ENCODE measurements around the gene ARHGEF16. TPM values are rescaled to one million over a fixed set of nuclear protein-coding genes. Genes with fewer than 3 reads are reported as not detected.

ARHGEF16 gene
- total RNA-seq, 1 experiment from 2014 or later, result 10.1 TPM

DNA sequence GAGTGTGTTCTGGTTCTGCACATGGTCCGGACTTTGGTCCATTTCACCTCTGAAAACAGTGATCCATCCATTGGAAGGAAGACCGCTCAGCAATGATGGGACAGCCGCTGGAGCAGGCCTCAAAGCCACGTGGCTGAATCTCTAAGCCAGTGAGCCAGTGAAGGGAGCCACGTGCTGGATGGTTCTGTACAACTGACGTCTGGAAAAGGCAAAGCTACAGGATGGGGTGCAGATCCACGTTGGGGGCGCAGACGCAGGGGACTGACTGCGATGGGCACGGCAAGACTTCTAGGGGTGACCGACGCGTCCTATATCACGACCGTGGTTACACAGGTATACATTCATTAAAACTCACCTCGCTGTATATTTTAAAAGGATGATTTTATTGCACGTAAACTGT, 10.2 kb upstream of the ARHGEF16 start:
- ChIA-PET CTCF (interaction anchor here (0.6 to 0.9 kb wide), 2 partner anchors 9 to 10 kb away, joined by 3 to 4 read pairs; no protein-coding TSS in a partner anchor), POLR2A (no interaction called here)
- no peaks in the 10 kb centered on the region for H3K4me1 ChIP-seq (ENCODE audit: control insufficient read depth, insufficient read depth, low read length)
- no peak overlapping the region for H3K27ac ChIP-seq (ENCODE audit: low read length)
- H3K4me3 ChIP-seq (ENCODE audit: low read depth in 2 of 2, low read length in 2 of 2), result no peak overlapping the region
- DNase-seq (ENCODE audit: low read depth, low spot score) (no peak), ATAC-seq (no peak)
- no peaks in the 10 kb centered on the region for H3K36me3 ChIP-seq (ENCODE audit: control insufficient read depth, insufficient read depth, low read length)
- BruUV-seq (replicated peaks), result no TSS peak
- intact Hi-C loops (cut with micrococcal nuclease; ENCODE audit: unreplicated experiment) (no loop called here), in situ Hi-C loops (cut with HindIII; ENCODE audit: low pct_unique_long_range_greater_than_20kb, low sequenced_read_pairs) (no loop called here)
- H3K27me3 ChIP-seq (ENCODE audit: control insufficient read depth, insufficient read depth, low read length), result no peaks in the 10 kb centered on the region; the same call in none of the 2 replicates
- no peaks in the 10 kb centered on the region for H3K9me3 ChIP-seq (ENCODE audit: control insufficient read depth, insufficient read depth, low read depth, low read length)
- TF ChIP-seq, protein P1, sequence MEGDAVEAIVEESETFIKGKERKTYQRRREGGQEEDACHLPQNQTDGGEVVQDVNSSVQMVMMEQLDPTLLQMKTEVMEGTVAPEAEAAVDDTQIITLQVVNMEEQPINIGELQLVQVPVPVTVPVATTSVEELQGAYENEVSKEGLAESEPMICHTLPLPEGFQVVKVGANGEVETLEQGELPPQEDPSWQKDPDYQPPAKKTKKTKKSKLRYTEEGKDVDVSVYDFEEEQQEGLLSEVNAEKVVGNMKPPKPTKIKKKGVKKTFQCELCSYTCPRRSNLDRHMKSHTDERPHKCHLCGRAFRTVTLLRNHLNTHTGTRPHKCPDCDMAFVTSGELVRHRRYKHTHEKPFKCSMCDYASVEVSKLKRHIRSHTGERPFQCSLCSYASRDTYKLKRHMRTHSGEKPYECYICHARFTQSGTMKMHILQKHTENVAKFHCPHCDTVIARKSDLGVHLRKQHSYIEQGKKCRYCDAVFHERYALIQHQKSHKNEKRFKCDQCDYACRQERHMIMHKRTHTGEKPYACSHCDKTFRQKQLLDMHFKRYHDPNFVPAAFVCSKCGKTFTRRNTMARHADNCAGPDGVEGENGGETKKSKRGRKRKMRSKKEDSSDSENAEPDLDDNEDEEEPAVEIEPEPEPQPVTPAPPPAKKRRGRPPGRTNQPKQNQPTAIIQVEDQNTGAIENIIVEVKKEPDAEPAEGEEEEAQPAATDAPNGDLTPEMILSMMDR (IDR thresholded peaks at IDR 0.05), result no peak
- no peak for TF ChIP-seq POLR2AphosphoS5 (IDR thresholded peaks at IDR 0.05; ENCODE audit: low read depth, low read length)
- no peak for TF ChIP-seq TCF7L2 (IDR thresholded peaks at IDR 0.05; ENCODE audit: low read depth, low read length)

DNA sequence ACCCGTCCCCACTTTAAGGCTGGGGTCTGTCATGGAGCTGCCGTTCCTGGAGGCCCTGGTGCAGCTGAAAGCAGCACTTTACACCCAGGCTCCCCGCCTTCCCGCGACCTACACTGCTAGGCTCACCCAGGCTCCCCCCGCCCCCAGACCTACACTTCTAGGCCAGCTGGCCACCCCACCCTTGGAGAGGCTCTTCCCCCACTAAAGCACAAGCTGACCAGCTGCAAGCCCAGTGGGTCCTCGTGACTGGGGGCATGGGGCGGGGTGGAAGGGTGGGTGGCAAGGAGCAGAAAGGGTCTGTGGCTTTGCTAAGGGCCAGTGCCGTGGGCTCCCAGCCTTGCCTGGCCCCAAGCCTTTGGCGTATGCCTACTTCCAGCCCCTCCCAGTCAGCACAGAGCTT, 9.7 kb upstream of the ARHGEF16 start:
- DNase-seq (ENCODE audit: low read depth, low spot score) (no peak), ATAC-seq (no peak)
- Histone ChIP-seq H3K4me3 (ENCODE audit: low read depth in 2 of 2, low read length in 2 of 2) (no peak overlapping the region), H3K9me3 (ENCODE audit: control insufficient read depth, insufficient read depth, low read depth, low read length) (no peaks in the 10 kb centered on the region), H3K27me3 (ENCODE audit: control insufficient read depth, insufficient read depth, low read length) (no peaks in the 10 kb centered on the region; the same call in none of the 2 replicates), H3K27ac (ENCODE audit: low read length) (no peak overlapping the region), H3K4me1 (ENCODE audit: control insufficient read depth, insufficient read depth, low read length) (no peaks in the 10 kb centered on the region), H3K36me3 (ENCODE audit: control insufficient read depth, insufficient read depth, low read length) (no peaks in the 10 kb centered on the region)
- TF ChIP-seq TCF7L2 (IDR thresholded peaks at IDR 0.05; ENCODE audit: low read depth, low read length), result no peak
- no peak for TF ChIP-seq SIN3A (IDR thresholded peaks at IDR 0.05; ENCODE audit: borderline replicate concordance, insufficient read depth, low read depth, low read length)
- TF ChIP-seq, protein P2, sequence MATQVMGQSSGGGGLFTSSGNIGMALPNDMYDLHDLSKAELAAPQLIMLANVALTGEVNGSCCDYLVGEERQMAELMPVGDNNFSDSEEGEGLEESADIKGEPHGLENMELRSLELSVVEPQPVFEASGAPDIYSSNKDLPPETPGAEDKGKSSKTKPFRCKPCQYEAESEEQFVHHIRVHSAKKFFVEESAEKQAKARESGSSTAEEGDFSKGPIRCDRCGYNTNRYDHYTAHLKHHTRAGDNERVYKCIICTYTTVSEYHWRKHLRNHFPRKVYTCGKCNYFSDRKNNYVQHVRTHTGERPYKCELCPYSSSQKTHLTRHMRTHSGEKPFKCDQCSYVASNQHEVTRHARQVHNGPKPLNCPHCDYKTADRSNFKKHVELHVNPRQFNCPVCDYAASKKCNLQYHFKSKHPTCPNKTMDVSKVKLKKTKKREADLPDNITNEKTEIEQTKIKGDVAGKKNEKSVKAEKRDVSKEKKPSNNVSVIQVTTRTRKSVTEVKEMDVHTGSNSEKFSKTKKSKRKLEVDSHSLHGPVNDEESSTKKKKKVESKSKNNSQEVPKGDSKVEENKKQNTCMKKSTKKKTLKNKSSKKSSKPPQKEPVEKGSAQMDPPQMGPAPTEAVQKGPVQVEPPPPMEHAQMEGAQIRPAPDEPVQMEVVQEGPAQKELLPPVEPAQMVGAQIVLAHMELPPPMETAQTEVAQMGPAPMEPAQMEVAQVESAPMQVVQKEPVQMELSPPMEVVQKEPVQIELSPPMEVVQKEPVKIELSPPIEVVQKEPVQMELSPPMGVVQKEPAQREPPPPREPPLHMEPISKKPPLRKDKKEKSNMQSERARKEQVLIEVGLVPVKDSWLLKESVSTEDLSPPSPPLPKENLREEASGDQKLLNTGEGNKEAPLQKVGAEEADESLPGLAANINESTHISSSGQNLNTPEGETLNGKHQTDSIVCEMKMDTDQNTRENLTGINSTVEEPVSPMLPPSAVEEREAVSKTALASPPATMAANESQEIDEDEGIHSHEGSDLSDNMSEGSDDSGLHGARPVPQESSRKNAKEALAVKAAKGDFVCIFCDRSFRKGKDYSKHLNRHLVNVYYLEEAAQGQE (IDR thresholded peaks at IDR 0.05; ENCODE audit: insufficient read depth in 1 of 2, low read depth in 2 of 2, low read length in 1 of 2), result no peak
- no peak for TF ChIP-seq POLR2AphosphoS5 (IDR thresholded peaks at IDR 0.05; ENCODE audit: low read depth, low read length)
- TF ChIP-seq, protein P1 (IDR thresholded peaks at IDR 0.05), result no peak
- ChIA-PET POLR2A (interaction anchor here (0.6 kb wide), 1 partner anchor 351 kb away, joined by 6 read pairs; no protein-coding TSS in a partner anchor), CTCF (interaction anchor here (0.6 to 0.7 kb wide), 2 partner anchors 9 to 111 kb away, joined by 3 read pairs; no protein-coding TSS in a partner anchor)
- intact Hi-C loops (cut with micrococcal nuclease; ENCODE audit: unreplicated experiment), result no loop called here
- in situ Hi-C loops (cut with HindIII; ENCODE audit: low pct_unique_long_range_greater_than_20kb, low sequenced_read_pairs), result no loop called here
- BruUV-seq (replicated peaks), result no TSS peak
